CD4-positive, alpha-beta T cell treated with Interleukin-2 at 100 ng/mL for 4 hours (primary cell): ENCODE data around the gene KRT14.
A peak's percentile ranks its signal among the peaks of the same experiment; 100 is the strongest.
"Not testable (repeated sequence)": the region's sequence is repeated elsewhere in the genome, so short reads cannot be mapped to it uniquely, and the experiment has no call there.

ENCODE experiments used
- DNase-seq: peaks from one replicate; pipeline ENCODE4 v3.0.0-alpha.2; 2020; ENCODE audit warnings: low spot score

Gene KRT14

GRCh38 chr17:41578538-41578937 lies 8.2 kb downstream of the KRT14 start:
- DNase-seq, result no peak

GRCh38 chr17:41576740-41577139 lies 10.0 kb downstream of the KRT14 start:
- DNase-seq, result not testable (repeated sequence)

- no peak for DNase-seq
Observed at GRCh38 chr17:41575336-41575735, 11.4 kb downstream of the KRT14 start.

GRCh38 chr17:41571561-41572434 lies 14.9 kb downstream of the KRT14 start, which contains the start of gene KRT9:
Gene KRT9 (minus strand): TSS chr17:41572059. CDS start chr17:41571992, 67 bp downstream.
- no peak for DNase-seq

- no peak for DNase-seq
Observed at GRCh38 chr17:41567317-41567716, 19.4 kb downstream of the KRT14 start.

GRCh38 chr17:41565338-41565737 lies 21.4 kb downstream of the KRT14 start:
- DNase-seq, result no peak

- DNase-seq, result no peak
Observed at GRCh38 chr17:41563607-41564170, 23.0 kb downstream of the KRT14 start.

GRCh38 chr17:41561554-41561953 lies 25.1 kb downstream of the KRT14 start:
- no peak for DNase-seq

GRCh38 chr17:41559548-41559947 lies 27.1 kb downstream of the KRT14 start:
- no peak for DNase-seq

GRCh38 chr17:41556931-41557330 lies 29.8 kb downstream of the KRT14 start:
- no peak for DNase-seq

- DNase-seq, result no peak
Observed at GRCh38 chr17:41556306-41556705, 30.4 kb downstream of the KRT14 start.

GRCh38 chr17:41555105-41555887 lies 31.4 kb downstream of the KRT14 start:
- DNase-seq, result no peak

- no peak for DNase-seq
Observed at GRCh38 chr17:41553987-41554680, 32.6 kb downstream of the KRT14 start.

GRCh38 chr17:41553176-41553575 lies 33.5 kb downstream of the KRT14 start:
- no peak for DNase-seq

GRCh38 chr17:41552455-41552854 lies 34.2 kb downstream of the KRT14 start:
- no peak for DNase-seq

GRCh38 chr17:41551365-41551764 lies 35.3 kb downstream of the KRT14 start:
- DNase-seq, result no peak

- DNase-seq, result no peak
Observed at GRCh38 chr17:41549596-41550039, 37.1 kb downstream of the KRT14 start.

- peak; percentile 84 for DNase-seq
Observed at GRCh38 chr17:41548844-41549595, 37.7 kb downstream of the KRT14 start.

- peak; percentile 29 for DNase-seq
Observed at GRCh38 chr17:41547921-41548843, 38.5 kb downstream of the KRT14 start.

GRCh38 chr17:41547378-41547841 lies 39.3 kb downstream of the KRT14 start:
- DNase-seq, result no peak
